GM12865 (cell line): ENCODE data around the gene ALG9.
"Not testable (repeated sequence)": the region's sequence is repeated elsewhere in the genome, so short reads cannot be mapped to it uniquely, and the experiment has no call there.

Source experiments
- DNase-seq: peaks from one replicate; pipeline ENCODE4 v3.0.0; 2010; ENCODE audit warnings: low read depth
- H3K4me3 ChIP-seq: 2 replicates; pipeline ENCODE4 v1.5.1; 2011; ENCODE audit warnings: mild to moderate bottlenecking, low read depth, low read length, control low read depth
- TF ChIP-seq, protein P1 (sequence below): IDR thresholded peaks from 2 replicates; pipeline ENCODE4 v1.5.1; 2011; ENCODE audit warnings: low read length, control low read depth, low read depth, inconsistent platforms; ENCODE audit not compliant: insufficient read depth; ENCODE audit errors: missing control alignments

The ALG9 gene

DNA sequence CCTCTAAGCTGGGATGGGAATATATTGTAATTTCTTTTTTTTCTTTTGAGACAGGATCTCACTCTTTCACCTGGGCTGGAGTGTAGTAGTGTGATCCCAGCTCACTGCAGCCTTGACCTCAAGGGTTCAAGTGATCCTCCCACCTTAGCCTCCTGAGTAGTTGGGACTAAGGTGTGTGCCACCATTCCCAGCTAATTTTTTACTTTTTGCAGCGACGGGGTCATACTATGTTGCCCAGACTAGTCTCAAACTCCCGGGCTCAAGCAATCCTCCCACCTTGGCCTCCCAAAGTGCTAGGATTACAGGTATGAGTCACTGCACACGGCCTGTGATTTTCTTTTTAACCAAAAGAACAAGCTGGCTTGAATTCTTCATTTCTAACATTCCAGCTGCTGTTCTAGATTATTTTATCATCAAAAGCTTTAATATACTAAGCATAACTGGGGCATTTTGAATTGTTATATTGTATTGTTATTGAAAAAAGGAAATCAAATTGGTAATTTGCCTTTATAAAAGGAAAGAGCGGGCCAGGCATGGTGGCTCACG, 78.4 kb downstream of the ALG9 start:
- H3K4me3 ChIP-seq = no peak overlapping the region
- TF ChIP-seq, protein P1, sequence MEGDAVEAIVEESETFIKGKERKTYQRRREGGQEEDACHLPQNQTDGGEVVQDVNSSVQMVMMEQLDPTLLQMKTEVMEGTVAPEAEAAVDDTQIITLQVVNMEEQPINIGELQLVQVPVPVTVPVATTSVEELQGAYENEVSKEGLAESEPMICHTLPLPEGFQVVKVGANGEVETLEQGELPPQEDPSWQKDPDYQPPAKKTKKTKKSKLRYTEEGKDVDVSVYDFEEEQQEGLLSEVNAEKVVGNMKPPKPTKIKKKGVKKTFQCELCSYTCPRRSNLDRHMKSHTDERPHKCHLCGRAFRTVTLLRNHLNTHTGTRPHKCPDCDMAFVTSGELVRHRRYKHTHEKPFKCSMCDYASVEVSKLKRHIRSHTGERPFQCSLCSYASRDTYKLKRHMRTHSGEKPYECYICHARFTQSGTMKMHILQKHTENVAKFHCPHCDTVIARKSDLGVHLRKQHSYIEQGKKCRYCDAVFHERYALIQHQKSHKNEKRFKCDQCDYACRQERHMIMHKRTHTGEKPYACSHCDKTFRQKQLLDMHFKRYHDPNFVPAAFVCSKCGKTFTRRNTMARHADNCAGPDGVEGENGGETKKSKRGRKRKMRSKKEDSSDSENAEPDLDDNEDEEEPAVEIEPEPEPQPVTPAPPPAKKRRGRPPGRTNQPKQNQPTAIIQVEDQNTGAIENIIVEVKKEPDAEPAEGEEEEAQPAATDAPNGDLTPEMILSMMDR = no peak
- no peak for DNase-seq

- no peak overlapping the region for H3K4me3 ChIP-seq
- TF ChIP-seq, protein P1 = no peak
- DNase-seq = no peak
These were observed 79.1 kb downstream of the ALG9 start for GRCh38 chr11:111792314-111792713.

- TF ChIP-seq, protein P1 = no peak
- H3K4me3 ChIP-seq = no peak overlapping the region
- DNase-seq = no peak
These were observed 82.9 kb downstream of the ALG9 start for GRCh38 chr11:111788464-111788863.

DNA sequence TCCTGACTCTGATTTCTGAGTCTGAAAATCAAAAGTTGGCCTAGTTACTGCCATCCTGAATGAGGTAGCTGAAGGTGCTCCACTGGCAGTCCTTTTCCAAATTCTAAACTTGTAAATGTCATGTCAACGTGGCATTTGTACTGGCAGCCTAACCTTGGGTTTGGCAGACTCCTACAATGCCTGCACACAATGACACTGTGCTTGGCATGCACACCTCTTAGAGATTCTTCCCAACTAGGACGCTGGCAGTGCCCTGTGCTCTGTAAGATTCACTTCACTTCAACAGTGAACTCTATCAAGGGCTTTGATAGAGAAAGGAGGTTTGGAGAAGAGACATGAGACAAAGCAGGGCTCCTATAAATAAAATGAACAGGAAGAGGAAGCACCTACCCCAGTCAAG, 83.3 kb downstream of the ALG9 start:
- TF ChIP-seq, protein P1 = no peak
- no peak for DNase-seq
- no peak overlapping the region for H3K4me3 ChIP-seq

GRCh38 chr11:111785886-111786412, 85.4 kb downstream of the ALG9 start:
- DNase-seq = no peak
- TF ChIP-seq, protein P1 = no peak
- H3K4me3 ChIP-seq = no peak overlapping the region

GRCh38 chr11:111785076-111785475, 86.3 kb downstream of the ALG9 start:
- DNase-seq = no peak
- H3K4me3 ChIP-seq = no peak overlapping the region
- TF ChIP-seq, protein P1 = no peak

GRCh38 chr11:111784311-111784710, 87.1 kb downstream of the ALG9 start:
- not testable (repeated sequence) for H3K4me3 ChIP-seq, DNase-seq
